Keratinocyte (primary cell): Measurements from ENCODE around the gene PYROXD2. TPM values are rescaled to one million over a fixed set of nuclear protein-coding genes. Genes with fewer than 3 reads are reported as not detected.

Source experiments
- DNase-seq: peaks from one replicate; pipeline ENCODE4 v3.0.0-alpha.2; 2011; ENCODE audit warnings: low read depth, missing footprints, low spot score
- FAIRE-seq: peaks from 2 replicates; lab custom pipeline; 2011; peaks lifted over from hg19 to GRCh38; lab: Jason Lieb, UNC
- H2AFZ ChIP-seq: 2 replicates; pipeline ENCODE4 v1.6.0; 2012; ENCODE audit warnings: low read length, control low read depth, inconsistent platforms; ENCODE audit not compliant: control insufficient read depth
- H3K27ac ChIP-seq: 2 replicates; pipeline ENCODE4 v1.5.1; 2011; ENCODE audit warnings: low read length; ENCODE audit not compliant: control insufficient read depth, insufficient read depth
- H3K27me3 ChIP-seq: 3 replicates; pipeline ENCODE4 v1.6.0; 2011; ENCODE audit warnings: low read length; ENCODE audit not compliant: control insufficient read depth, insufficient read depth; ENCODE audit errors: extremely low read depth
- H3K36me3 ChIP-seq, 2 experiments: 2 replicates in 1 of 2; 3 replicates in 1 of 2; pipeline ENCODE4 v1.5.1; 2011; ENCODE audit warnings: low read length in 2 of 2, mild to moderate bottlenecking in 1 of 2; ENCODE audit not compliant: control insufficient read depth in 2 of 2, insufficient read depth in 2 of 2; ENCODE audit errors: extremely low read depth in 1 of 2
- H3K4me1 ChIP-seq: 3 replicates; pipeline ENCODE4 v1.5.1; 2011; ENCODE audit warnings: low read length; ENCODE audit not compliant: control insufficient read depth, insufficient read depth; ENCODE audit errors: extremely low read depth
- H3K4me2 ChIP-seq: 3 replicates; pipeline ENCODE4 v1.6.0; 2011; ENCODE audit warnings: low read depth, low read length; ENCODE audit not compliant: control insufficient read depth, insufficient read depth; ENCODE audit errors: extremely low read depth
- H3K4me3 ChIP-seq, 3 experiments: fragments of 200-600 bp in 1 of 3; sonication (generic) in 1 of 3; 2 replicates in 2 of 3; 3 replicates in 1 of 3; pipeline ENCODE4 v1.5.1; 2011 to 2016; ENCODE audit warnings: low read length in 3 of 3, mild to moderate bottlenecking in 3 of 3, control low read depth in 2 of 3, inconsistent platforms in 1 of 3, low read depth in 1 of 3, mixed read lengths in 1 of 3, mixed run types in 1 of 3, moderate library complexity in 1 of 3; ENCODE audit not compliant: control insufficient read depth in 2 of 3, insufficient read depth in 2 of 3; ENCODE audit errors: extremely low read depth in 1 of 3
- H3K79me2 ChIP-seq: 2 replicates; pipeline ENCODE4 v1.6.0; 2012; ENCODE audit warnings: low read length; ENCODE audit not compliant: control insufficient read depth, insufficient read depth
- H3K9ac ChIP-seq: 3 replicates; pipeline ENCODE4 v1.6.0; 2011; ENCODE audit warnings: low read length; ENCODE audit not compliant: control insufficient read depth, insufficient read depth; ENCODE audit errors: extremely low read depth
- H3K9me1 ChIP-seq: 3 replicates; pipeline ENCODE4 v1.6.0; 2011; ENCODE audit warnings: low read length; ENCODE audit not compliant: control insufficient read depth, insufficient read depth; ENCODE audit errors: extremely low read depth
- H3K9me3 ChIP-seq: 2 replicates; pipeline ENCODE4 v1.5.1; 2012; ENCODE audit warnings: low read depth, low read length; ENCODE audit not compliant: control insufficient read depth
- H4K20me1 ChIP-seq: 3 replicates; pipeline ENCODE4 v1.6.0; 2011; ENCODE audit warnings: low read length; ENCODE audit not compliant: control insufficient read depth, insufficient read depth; ENCODE audit errors: extremely low read depth
- EZH2 ChIP-seq: IDR thresholded peaks from one replicate; pipeline ENCODE4 v1.6.1; 2012; ENCODE audit warnings: inconsistent platforms, mild to moderate bottlenecking, low read length, moderate library complexity
- dilution Hi-C: fragments of 300-500 bp; cut with MboI; formaldehyde crosslinking; loops from one replicate; pipeline ENCODE4 v1.7.0; 2020; ENCODE audit warnings: low sequenced_read_pairs; ENCODE audit not compliant: extremely low pct_ligation_motif_present
- polyA plus RNA-seq, 5 experiments: library from polyadenylated mRNA; depleted of rRNA in 3 of 5; stranded (reverse) in 3 of 5; stranded (forward) in 1 of 5; unstranded in 1 of 5; fragments of >200 nt; gene quantifications; 1 replicate in 1 of 5; 2 replicates in 3 of 5; 3 replicates in 1 of 5; pipeline versions ENCODE4 v1.2.1 to v1.2.3, GENCODE V29; 2011 to 2012; ENCODE audit warnings: missing spikeins in 2 of 5, low read depth in 1 of 5, low replicate concordance in 1 of 5
- TF ChIP-seq, protein P1 (sequence below), 3 experiments: IDR thresholded peaks in 1 of 3; conservative IDR thresholded peaks in 1 of 3; optimal IDR thresholded peaks in 1 of 3; 2 replicates in 2 of 3; 3 replicates in 1 of 3; pipeline versions ENCODE3 to v1.5.1; 2011; ENCODE audit warnings: low read length in 3 of 3, mild to moderate bottlenecking in 3 of 3, moderate library complexity in 2 of 3, control low read depth in 1 of 3, inconsistent platforms in 1 of 3; ENCODE audit not compliant: insufficient read depth in 2 of 3; ENCODE audit errors: extremely low read depth in 1 of 3

The PYROXD2 gene
- polyA plus RNA-seq, 1 donor (not counting 4 experiments of a cell fraction or from before 2014, with no cell fraction given) = 4.4 TPM

DNA sequence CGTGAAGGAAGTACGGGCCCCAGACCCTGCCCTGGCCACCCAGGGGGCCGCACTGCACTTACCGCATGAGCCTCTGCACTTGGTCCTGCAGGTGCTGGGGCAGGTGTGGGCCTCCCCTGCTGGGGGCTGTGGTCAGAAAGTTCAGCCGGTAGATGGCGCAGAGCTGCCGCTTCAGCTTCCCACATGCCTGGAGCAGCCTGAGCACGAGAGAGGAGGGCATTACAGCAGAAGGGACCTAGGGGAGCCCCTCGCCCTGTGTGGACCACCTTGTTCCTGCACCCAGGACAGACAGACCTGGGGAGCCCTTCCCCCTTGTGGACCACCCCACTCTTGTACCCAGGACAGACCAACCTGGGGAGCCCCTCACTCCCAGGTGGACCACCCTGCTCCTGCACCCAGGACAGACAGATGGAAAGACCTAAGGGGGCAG, 8.7 kb upstream of the PYROXD2 start:
- H4K20me1 ChIP-seq = no peaks in the 10 kb centered on the region
- dilution Hi-C loops = no loop called here
- peaks cover 4 to 24% of the 10 kb centered on the region in 2 experiments for H3K36me3 ChIP-seq
- H3K9ac ChIP-seq = no peak overlapping the region
- no peak overlapping the region for H2AFZ ChIP-seq
- no peaks in the 10 kb centered on the region for H3K9me3 ChIP-seq
- DNase-seq = no peak
- TF ChIP-seq, protein P1, sequence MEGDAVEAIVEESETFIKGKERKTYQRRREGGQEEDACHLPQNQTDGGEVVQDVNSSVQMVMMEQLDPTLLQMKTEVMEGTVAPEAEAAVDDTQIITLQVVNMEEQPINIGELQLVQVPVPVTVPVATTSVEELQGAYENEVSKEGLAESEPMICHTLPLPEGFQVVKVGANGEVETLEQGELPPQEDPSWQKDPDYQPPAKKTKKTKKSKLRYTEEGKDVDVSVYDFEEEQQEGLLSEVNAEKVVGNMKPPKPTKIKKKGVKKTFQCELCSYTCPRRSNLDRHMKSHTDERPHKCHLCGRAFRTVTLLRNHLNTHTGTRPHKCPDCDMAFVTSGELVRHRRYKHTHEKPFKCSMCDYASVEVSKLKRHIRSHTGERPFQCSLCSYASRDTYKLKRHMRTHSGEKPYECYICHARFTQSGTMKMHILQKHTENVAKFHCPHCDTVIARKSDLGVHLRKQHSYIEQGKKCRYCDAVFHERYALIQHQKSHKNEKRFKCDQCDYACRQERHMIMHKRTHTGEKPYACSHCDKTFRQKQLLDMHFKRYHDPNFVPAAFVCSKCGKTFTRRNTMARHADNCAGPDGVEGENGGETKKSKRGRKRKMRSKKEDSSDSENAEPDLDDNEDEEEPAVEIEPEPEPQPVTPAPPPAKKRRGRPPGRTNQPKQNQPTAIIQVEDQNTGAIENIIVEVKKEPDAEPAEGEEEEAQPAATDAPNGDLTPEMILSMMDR (optimal IDR thresholded peaks at IDR 0.05 in 1 of 3, IDR thresholded peaks at IDR 0.05 in 1 of 3, conservative IDR thresholded peaks at IDR 0.05 in 1 of 3; ENCODE audit: extremely low read depth in 1 of 3, insufficient read depth in 2 of 3, low read length in 3 of 3) = peak in 1 of 3 experiments; percentile 2
- TF ChIP-seq EZH2 = no peak
- no peak for FAIRE-seq
- H3K79me2 ChIP-seq = no peaks in the 10 kb centered on the region
- no peak overlapping the region for H3K27ac ChIP-seq
- H3K9me1 ChIP-seq = no peaks in the 10 kb centered on the region
- no peaks in the 10 kb centered on the region for H3K27me3 ChIP-seq
- no peak overlapping the region for H3K4me3 ChIP-seq
- peaks cover 6% of the 10 kb centered on the region for H3K4me1 ChIP-seq
- no peak overlapping the region for H3K4me2 ChIP-seq

DNA sequence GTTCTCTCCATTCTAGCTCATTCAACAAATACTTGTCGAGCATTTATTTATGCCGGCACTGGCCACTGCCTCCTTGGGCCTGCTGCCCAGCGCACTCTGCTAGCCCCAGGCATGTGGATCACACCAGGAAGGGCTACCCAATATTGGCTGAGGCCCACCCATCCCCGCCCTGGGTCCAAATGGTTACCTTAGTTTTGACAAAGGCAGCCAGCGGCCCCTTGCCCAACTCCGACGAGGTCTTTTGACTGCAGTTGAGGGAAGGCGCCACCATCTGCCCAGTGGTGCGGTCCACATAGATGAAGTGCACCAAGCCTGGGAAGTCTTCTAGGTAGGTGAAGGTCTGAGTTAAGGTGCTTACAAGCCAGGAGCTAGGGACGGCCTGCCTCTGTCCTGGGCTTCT, 7.2 kb upstream of the PYROXD2 start:
- DNase-seq (no peak), FAIRE-seq (no peak)
- no peak overlapping the region for H3K4me3 ChIP-seq
- dilution Hi-C loops = no loop called here
- H3K9me1 ChIP-seq = no peaks in the 10 kb centered on the region
- TF ChIP-seq, protein P1 (optimal IDR thresholded peaks at IDR 0.05 in 1 of 3, IDR thresholded peaks at IDR 0.05 in 1 of 3, conservative IDR thresholded peaks at IDR 0.05 in 1 of 3; ENCODE audit: extremely low read depth in 1 of 3, insufficient read depth in 2 of 3, low read length in 3 of 3) = no peak
- TF ChIP-seq EZH2 = no peak
- no peak overlapping the region for H2AFZ ChIP-seq
- no peak overlapping the region for H3K27ac ChIP-seq
- no peaks in the 10 kb centered on the region for H3K9me3 ChIP-seq
- H3K9ac ChIP-seq = no peak overlapping the region
- H3K79me2 ChIP-seq = no peaks in the 10 kb centered on the region
- peaks cover 6% of the 10 kb centered on the region for H3K4me1 ChIP-seq
- H3K36me3 ChIP-seq = peaks cover 4 to 25% of the 10 kb centered on the region in 2 experiments
- H3K27me3 ChIP-seq = no peaks in the 10 kb centered on the region
- no peak overlapping the region for H3K4me2 ChIP-seq
- H4K20me1 ChIP-seq = no peaks in the 10 kb centered on the region
